ENCODE data around the gene BLOC1S4.

Gene BLOC1S4

DNA sequence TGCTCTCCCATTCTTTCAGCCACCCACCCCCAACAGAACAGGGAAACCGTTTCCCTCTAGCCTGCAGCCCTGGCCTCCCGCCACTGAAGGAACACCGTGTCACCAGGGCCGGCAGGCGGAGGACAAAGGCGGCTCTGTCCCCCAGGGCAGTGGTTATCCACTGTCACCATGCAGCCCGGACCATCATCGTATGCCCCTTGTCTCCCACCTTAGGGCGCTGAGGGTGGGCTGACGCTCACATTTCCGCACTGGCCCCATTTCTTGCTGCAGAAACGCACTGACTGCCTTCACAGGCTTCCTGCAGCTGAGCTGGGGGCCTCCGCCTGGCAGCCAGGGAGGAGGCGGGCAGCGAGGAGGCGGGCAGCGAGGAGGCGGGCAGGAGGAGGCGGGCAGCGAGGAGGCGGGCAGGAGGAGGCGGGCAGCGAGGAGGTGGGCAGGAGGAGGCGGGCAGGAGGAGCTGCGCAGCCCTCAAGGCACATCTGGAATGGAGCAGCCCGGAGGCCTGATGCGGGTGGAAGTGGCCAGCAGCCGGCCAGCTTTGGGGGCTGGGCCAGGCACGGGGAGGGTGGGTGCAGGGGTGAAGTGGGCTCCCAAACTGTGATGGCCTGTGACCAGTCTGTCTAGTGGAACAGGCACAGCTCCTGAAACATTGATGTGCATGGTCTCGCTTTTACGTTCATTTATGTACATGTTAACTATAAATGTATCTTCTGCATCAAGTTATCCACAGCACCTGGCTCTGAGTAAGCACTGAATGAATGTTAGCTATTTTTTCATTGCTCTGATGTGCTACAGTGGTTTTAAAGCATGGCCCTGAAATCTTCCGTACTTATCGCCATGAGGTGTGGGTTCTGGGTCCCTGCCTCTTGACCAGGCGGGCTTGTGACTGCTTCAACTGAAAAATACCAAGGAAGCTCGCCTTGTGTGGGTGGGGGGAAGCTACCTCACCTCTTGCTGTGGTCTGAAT, 46.0 kb downstream of the BLOC1S4 start:
- Histone ChIP-seq H3K4ac (ENCODE audit: low read depth, low read length) (no peak overlapping the region), H3K18ac (ENCODE audit: low read length) (no peak overlapping the region), H4K8ac (ENCODE audit: low read depth, low read length) (no peak overlapping the region), H2AK5ac (ENCODE audit: low read length) (no peak overlapping the region), H3K23ac (ENCODE audit: low read length) (no peak overlapping the region), H3K27me3 (ENCODE audit: insufficient read depth, low read length, poor library complexity) (no peaks in the 10 kb centered on the region), H3K36me3 (ENCODE audit: control insufficient read depth, insufficient read depth, low read length) (no peaks in the 10 kb centered on the region), H3K9ac (ENCODE audit: low read length) (no peak overlapping the region), H2BK120ac (ENCODE audit: low read depth, low read length) (no peak overlapping the region), H3K56ac (ENCODE audit: low read length) (no peak overlapping the region), H2BK5ac (ENCODE audit: low read length) (no peak overlapping the region), H3K4me2 (ENCODE audit: low read length) (no peak overlapping the region), H3K27ac (ENCODE audit: low read depth, low read length) (no peak overlapping the region), H3K79me2 (ENCODE audit: control insufficient read depth, insufficient read depth, low read length) (no peaks in the 10 kb centered on the region), H3K4me3 (ENCODE audit: low read length) (no peak overlapping the region), H4K5ac (ENCODE audit: low read length) (no peak overlapping the region), H3K4me1 (ENCODE audit: control insufficient read depth, low read depth, low read length) (no peaks in the 10 kb centered on the region), H2BK15ac (replicated peaks; ENCODE audit: low read depth) (no peak overlapping the region), H3K79me1 (ENCODE audit: low read length) (no peaks in the 10 kb centered on the region)
- WGBS (ENCODE audit: extremely low coverage, insufficient coverage, low lambda C conversion rate), result no CpG with 5 or more reads among the region's 35 CpGs
- DNase-seq, result no peak

- Histone ChIP-seq H3K4ac (ENCODE audit: low read depth, low read length) (no peak overlapping the region), H3K4me3 (ENCODE audit: low read length) (no peak overlapping the region), H2BK5ac (ENCODE audit: low read length) (no peak overlapping the region), H4K5ac (ENCODE audit: low read length) (no peak overlapping the region), H3K27me3 (ENCODE audit: insufficient read depth, low read length, poor library complexity) (no peaks in the 10 kb centered on the region), H3K18ac (ENCODE audit: low read length) (no peak overlapping the region), H3K36me3 (ENCODE audit: control insufficient read depth, insufficient read depth, low read length) (no peaks in the 10 kb centered on the region), H2BK15ac (replicated peaks; ENCODE audit: low read depth) (no peak overlapping the region), H4K8ac (ENCODE audit: low read depth, low read length) (no peak overlapping the region), H2AK5ac (ENCODE audit: low read length) (no peak overlapping the region), H3K4me2 (ENCODE audit: low read length) (no peak overlapping the region), H3K4me1 (ENCODE audit: control insufficient read depth, low read depth, low read length) (no peaks in the 10 kb centered on the region), H3K23ac (ENCODE audit: low read length) (no peak overlapping the region), H3K9ac (ENCODE audit: low read length) (no peak overlapping the region), H3K27ac (ENCODE audit: low read depth, low read length) (no peak overlapping the region), H2BK120ac (ENCODE audit: low read depth, low read length) (no peak overlapping the region), H3K79me2 (ENCODE audit: control insufficient read depth, insufficient read depth, low read length) (no peaks in the 10 kb centered on the region), H3K79me1 (ENCODE audit: low read length) (no peaks in the 10 kb centered on the region), H3K56ac (ENCODE audit: low read length) (no peak overlapping the region)
- DNase-seq, result peak; percentile 45
- WGBS (ENCODE audit: extremely low coverage, insufficient coverage, low lambda C conversion rate), result no CpG with 5 or more reads among the region's 16 CpGs
Observed at GRCh38 chr4:6763330-6763851, 47.4 kb downstream of the BLOC1S4 start.

DNA sequence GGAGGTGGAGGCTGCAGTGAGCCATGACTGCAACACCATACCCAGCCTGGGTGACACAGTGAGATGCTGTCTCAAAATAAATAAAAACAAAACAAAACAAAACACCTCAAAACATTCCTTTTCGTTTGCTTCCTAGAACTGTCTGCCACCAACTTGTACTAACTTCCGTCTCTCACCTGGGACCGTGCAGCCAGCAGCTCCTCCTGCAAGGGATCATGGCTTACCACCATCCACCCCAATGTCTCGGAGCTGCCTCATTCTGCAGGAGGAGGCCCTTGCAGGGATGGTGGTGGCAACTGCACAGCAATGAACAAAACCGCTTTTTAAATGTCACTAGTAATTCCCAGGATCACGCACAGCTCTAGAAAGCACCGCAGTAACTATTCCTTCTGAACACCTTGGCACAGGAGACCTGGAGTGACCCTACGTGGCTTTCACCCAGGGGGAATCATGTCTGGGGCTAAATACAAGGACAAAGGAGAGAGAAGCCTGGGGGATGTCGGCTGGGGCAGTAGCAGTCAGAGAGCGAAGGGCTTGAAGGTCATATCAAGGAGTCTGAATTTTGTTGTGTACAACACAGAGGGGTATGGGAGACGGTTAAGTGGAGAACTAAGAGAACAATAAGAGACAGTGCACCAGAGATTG, 49.1 kb downstream of the BLOC1S4 start:
- Histone ChIP-seq H3K79me1 (ENCODE audit: low read length) (no peaks in the 10 kb centered on the region), H2BK120ac (ENCODE audit: low read depth, low read length) (no peak overlapping the region), H2AK5ac (ENCODE audit: low read length) (no peak overlapping the region), H3K4ac (ENCODE audit: low read depth, low read length) (no peak overlapping the region), H3K23ac (ENCODE audit: low read length) (no peak overlapping the region), H2BK15ac (replicated peaks; ENCODE audit: low read depth) (no peak overlapping the region), H3K18ac (ENCODE audit: low read length) (no peak overlapping the region), H4K8ac (ENCODE audit: low read depth, low read length) (no peak overlapping the region), H3K27me3 (ENCODE audit: insufficient read depth, low read length, poor library complexity) (no peaks in the 10 kb centered on the region), H2BK5ac (ENCODE audit: low read length) (no peak overlapping the region), H3K79me2 (ENCODE audit: control insufficient read depth, insufficient read depth, low read length) (no peaks in the 10 kb centered on the region), H3K36me3 (ENCODE audit: control insufficient read depth, insufficient read depth, low read length) (no peaks in the 10 kb centered on the region), H3K4me2 (ENCODE audit: low read length) (no peak overlapping the region), H3K9ac (ENCODE audit: low read length) (no peak overlapping the region), H3K4me3 (ENCODE audit: low read length) (no peak overlapping the region), H3K4me1 (ENCODE audit: control insufficient read depth, low read depth, low read length) (no peaks in the 10 kb centered on the region), H4K5ac (ENCODE audit: low read length) (no peak overlapping the region), H3K27ac (ENCODE audit: low read depth, low read length) (no peak overlapping the region), H3K56ac (ENCODE audit: low read length) (no peak overlapping the region)
- no CpG with 5 or more reads among the region's 11 CpGs for WGBS (ENCODE audit: extremely low coverage, insufficient coverage, low lambda C conversion rate)
- no peak for DNase-seq

GRCh38 chr4:6765703-6766102, 49.7 kb downstream of the BLOC1S4 start:
- Histone ChIP-seq H3K18ac (ENCODE audit: low read length) (no peak overlapping the region), H4K5ac (ENCODE audit: low read length) (no peak overlapping the region), H2BK15ac (replicated peaks; ENCODE audit: low read depth) (no peak overlapping the region), H4K8ac (ENCODE audit: low read depth, low read length) (no peak overlapping the region), H3K79me2 (ENCODE audit: control insufficient read depth, insufficient read depth, low read length) (no peaks in the 10 kb centered on the region), H3K4ac (ENCODE audit: low read depth, low read length) (no peak overlapping the region), H2BK5ac (ENCODE audit: low read length) (no peak overlapping the region), H3K27me3 (ENCODE audit: insufficient read depth, low read length, poor library complexity) (no peaks in the 10 kb centered on the region), H3K27ac (ENCODE audit: low read depth, low read length) (no peak overlapping the region), H3K36me3 (ENCODE audit: control insufficient read depth, insufficient read depth, low read length) (no peaks in the 10 kb centered on the region), H2BK120ac (ENCODE audit: low read depth, low read length) (no peak overlapping the region), H3K4me1 (ENCODE audit: control insufficient read depth, low read depth, low read length) (no peaks in the 10 kb centered on the region), H3K4me3 (ENCODE audit: low read length) (no peak overlapping the region), H3K79me1 (ENCODE audit: low read length) (no peaks in the 10 kb centered on the region), H3K56ac (ENCODE audit: low read length) (no peak overlapping the region), H2AK5ac (ENCODE audit: low read length) (no peak overlapping the region), H3K23ac (ENCODE audit: low read length) (no peak overlapping the region), H3K4me2 (ENCODE audit: low read length) (no peak overlapping the region), H3K9ac (ENCODE audit: low read length) (no peak overlapping the region)
- DNase-seq, result no peak
- no CpG with 5 or more reads among the region's 2 CpGs for WGBS (ENCODE audit: extremely low coverage, insufficient coverage, low lambda C conversion rate)
